PC-9 (cell line): Measurements from ENCODE around the gene ZNF729. TPM values are rescaled to one million over a fixed set of nuclear protein-coding genes. Genes with fewer than 3 reads are reported as not detected.

Experiments used
- BruUV-seq: library from RNA; stranded (reverse); fragments of 400-500 nt; replicated peaks from 2 replicates; lab custom pipeline; 2021; lab: Mats Ljungman, UMichigan
- CTCF ChIA-PET: fragments of 300-600 bp; sonication (Branson Sonifier 250); formaldehyde crosslinking; loops from one replicate; lab custom pipeline; 2022; ENCODE audit warnings: antibody characterized with exemption; lab: Charles Lee
- POLR2A ChIA-PET: fragments of 300-600 bp; sonication (Branson Sonifier 250); formaldehyde crosslinking; loops from one replicate; lab custom pipeline; 2022; ENCODE audit warnings: antibody characterized with exemption; ENCODE audit not compliant: unreplicated experiment; lab: Charles Lee
- DNase-seq, 2 experiments: peaks; one replicate each; pipeline versions ENCODE4 v3.0.0 to v3.0.0-alpha.2; 2015 to 2022; ENCODE audit warnings: mixed read lengths in 1 of 2
- H2AFZ ChIP-seq: fragments of 200-600 bp; sonication (generic); 2 replicates; pipeline ENCODE4 v1.8.1; 2017; ENCODE audit warnings: antibody characterized with exemption
- H3F3A ChIP-seq: fragments of 200-600 bp; sonication (generic); 2 replicates; pipeline ENCODE4 v1.8.1; 2017; ENCODE audit warnings: antibody characterized with exemption, mild to moderate bottlenecking, low read depth; ENCODE audit not compliant: insufficient read depth
- H3K27ac ChIP-seq: fragments of 200-600 bp; sonication (generic); 2 replicates; pipeline ENCODE4 v1.6.1; 2016; ENCODE audit warnings: mixed run types
- H3K27me3 ChIP-seq: fragments of 200-600 bp; sonication (generic); 2 replicates; pipeline ENCODE4 v1.6.1; 2016; ENCODE audit warnings: low read depth, mixed run types; ENCODE audit not compliant: insufficient read depth
- H3K36me3 ChIP-seq: fragments of 200-600 bp; sonication (generic); 2 replicates; pipeline ENCODE4 v1.6.1; 2016; ENCODE audit warnings: low read depth, mixed run types
- H3K4me1 ChIP-seq: fragments of 200-600 bp; sonication (generic); replicated peaks from 2 replicates; pipeline ENCODE4 v1.6.1; 2016; ENCODE audit warnings: mixed run types; ENCODE audit not compliant: insufficient read depth
- H3K4me2 ChIP-seq: fragments of 200-600 bp; sonication (generic); 2 replicates; pipeline ENCODE4 v1.6.1; 2017; ENCODE audit warnings: mixed run types
- H3K4me3 ChIP-seq: fragments of 200-600 bp; sonication (generic); 2 replicates; pipeline ENCODE4 v1.6.1; 2016; ENCODE audit warnings: mixed run types
- H3K79me2 ChIP-seq: fragments of 200-600 bp; sonication (generic); 2 replicates; pipeline ENCODE4 v1.6.1; 2017; ENCODE audit warnings: low read depth, mixed run types
- H3K9me2 ChIP-seq: fragments of 200-600 bp; sonication (generic); 2 replicates; pipeline ENCODE4 v1.8.1; 2017; ENCODE audit warnings: mild to moderate bottlenecking; ENCODE audit not compliant: insufficient read depth
- H3K9me3 ChIP-seq: fragments of 200-600 bp; sonication (generic); 2 replicates; pipeline ENCODE4 v1.8.1; 2016; ENCODE audit warnings: low read depth; ENCODE audit not compliant: insufficient read depth
- H4K20me1 ChIP-seq: fragments of 200-600 bp; sonication (generic); 2 replicates; pipeline ENCODE4 v1.8.1; 2017; ENCODE audit not compliant: insufficient read depth
- CTCF ChIP-seq: fragments of 200-600 bp; sonication (generic); conservative IDR thresholded peaks from 2 replicates; pipeline ENCODE4 v1.6.1; 2017; ENCODE audit warnings: mixed run types, antibody characterized with exemption, mild to moderate bottlenecking, moderate library complexity
- EZH2 ChIP-seq: fragments of 200-600 bp; sonication (generic); IDR thresholded peaks from 2 replicates; pipeline ENCODE4 v1.8.0; 2017; ENCODE audit warnings: antibody characterized with exemption, low read depth
- intact Hi-C: fragments of 100-400 bp; cut with micrococcal nuclease; formaldehyde crosslinking; loops from one replicate; pipeline ENCODE4 v1.10.0; 2022; ENCODE audit not compliant: unreplicated experiment
- total RNA-seq: library from RNA; stranded (reverse); gene quantifications from 2 replicates; pipeline ENCODE4 v1.2.3, GENCODE V29; 2021

Gene ZNF729
- total RNA-seq, 1 experiment from 2014 or later: not detected

- Histone ChIP-seq H3K27ac (no peak overlapping the region), H3K36me3 (no peaks in the 10 kb centered on the region), H2AFZ (no peak overlapping the region), H3K9me3 (no peaks in the 10 kb centered on the region; the same call in 1 of the 2 replicates), H3K79me2 (no peaks in the 10 kb centered on the region), H3K27me3 (no peaks in the 10 kb centered on the region), H4K20me1 (no peaks in the 10 kb centered on the region), H3K4me3 (no peak overlapping the region), H3K4me1 (no peaks in the 10 kb centered on the region), H3K9me2 (no peaks in the 10 kb centered on the region), H3F3A (no peaks in the 10 kb centered on the region), H3K4me2 (no peak overlapping the region)
- DNase-seq: no peak
- intact Hi-C loops: no loop called here
- ChIA-PET CTCF (no interaction called here), POLR2A (no interaction called here)
- BruUV-seq: no TSS peak
- TF ChIP-seq CTCF (no peak), EZH2 (no peak)
Measured at GRCh38 chr19:22257916-22258315, 28.3 kb upstream of the ZNF729 start.

- intact Hi-C loops: no loop called here
Measured at GRCh38 chr19:22260499-22260898, 25.7 kb upstream of the ZNF729 start.

GRCh38 chr19:22261596-22261995, 24.6 kb upstream of the ZNF729 start:
- CTCF ChIA-PET: no interaction called here
- POLR2A ChIA-PET: no interaction called here
- no peaks in the 10 kb centered on the region for H3K4me1 ChIP-seq
- no peaks in the 10 kb centered on the region for H3F3A ChIP-seq
- no peaks in the 10 kb centered on the region for H4K20me1 ChIP-seq
- no peak for DNase-seq
- no peak overlapping the region for H3K27ac ChIP-seq
- H3K4me3 ChIP-seq: no peak overlapping the region
- H3K9me2 ChIP-seq: no peaks in the 10 kb centered on the region
- BruUV-seq: no TSS peak
- H3K36me3 ChIP-seq: no peaks in the 10 kb centered on the region
- no peaks in the 10 kb centered on the region for H3K27me3 ChIP-seq
- intact Hi-C loops: no loop called here
- TF ChIP-seq CTCF (no peak), EZH2 (no peak)
- no peaks in the 10 kb centered on the region; the same call in 1 of the 2 replicates for H3K9me3 ChIP-seq
- no peaks in the 10 kb centered on the region for H3K79me2 ChIP-seq
- H2AFZ ChIP-seq: no peak overlapping the region
- no peak overlapping the region for H3K4me2 ChIP-seq

More at GRCh38 chr19:22260499-22260898, 25.7 kb upstream of the ZNF729 start:
- no TSS peak for BruUV-seq
- H3K9me2 ChIP-seq: no peaks in the 10 kb centered on the region
- H3K4me2 ChIP-seq: no peak overlapping the region
- no peaks in the 10 kb centered on the region for H3K27me3 ChIP-seq
- no peaks in the 10 kb centered on the region; the same call in 1 of the 2 replicates for H3K9me3 ChIP-seq
- ChIA-PET CTCF (no interaction called here), POLR2A (no interaction called here)
- no peaks in the 10 kb centered on the region for H3F3A ChIP-seq
- H3K4me1 ChIP-seq: no peaks in the 10 kb centered on the region
- H3K36me3 ChIP-seq: no peaks in the 10 kb centered on the region
- TF ChIP-seq EZH2 (no peak), CTCF (no peak)
- no peak overlapping the region for H3K27ac ChIP-seq
- DNase-seq: no peak
- no peak overlapping the region for H3K4me3 ChIP-seq
- H3K79me2 ChIP-seq: no peaks in the 10 kb centered on the region
- H2AFZ ChIP-seq: no peak overlapping the region
- no peaks in the 10 kb centered on the region for H4K20me1 ChIP-seq
